Astrocyte of the hippocampus (primary cell): ENCODE data around the gene COL18A1.
"Not testable (repeated sequence)": the region's sequence is repeated elsewhere in the genome, so short reads cannot be mapped to it uniquely, and the experiment has no call there.

Experiments used
- DNase-seq: peaks from one replicate; pipeline ENCODE4 v3.0.0; 2011; ENCODE audit warnings: low read depth, low spot score

The COL18A1 gene

GRCh38 chr21:45557616-45558043, 152.7 kb downstream of the COL18A1 start:
- no peak for DNase-seq

GRCh38 chr21:45558044-45558721, 153.2 kb downstream of the COL18A1 start:
- no peak for DNase-seq

- no peak for DNase-seq
Observed at GRCh38 chr21:45559216-45560105, 154.5 kb downstream of the COL18A1 start.

GRCh38 chr21:45560106-45561021, 155.4 kb downstream of the COL18A1 start:
- DNase-seq = no peak

- DNase-seq = not testable (repeated sequence)
Observed at GRCh38 chr21:45561241-45561640, 156.3 kb downstream of the COL18A1 start.

GRCh38 chr21:45562402-45562801, 157.4 kb downstream of the COL18A1 start:
- no peak for DNase-seq

- no peak for DNase-seq
Observed at GRCh38 chr21:45562965-45563364, 158.0 kb downstream of the COL18A1 start.
